ENCODE results near the gene MAGI1. TPM values are rescaled to one million over a fixed set of nuclear protein-coding genes. Genes with fewer than 3 reads are reported as not detected.
"Not testable (repeated sequence)": the region's sequence is repeated elsewhere in the genome, so short reads cannot be mapped to it uniquely, and the experiment has no call there.

MAGI1 gene
- total RNA-seq, 1 donor: 13.0 TPM

DNA sequence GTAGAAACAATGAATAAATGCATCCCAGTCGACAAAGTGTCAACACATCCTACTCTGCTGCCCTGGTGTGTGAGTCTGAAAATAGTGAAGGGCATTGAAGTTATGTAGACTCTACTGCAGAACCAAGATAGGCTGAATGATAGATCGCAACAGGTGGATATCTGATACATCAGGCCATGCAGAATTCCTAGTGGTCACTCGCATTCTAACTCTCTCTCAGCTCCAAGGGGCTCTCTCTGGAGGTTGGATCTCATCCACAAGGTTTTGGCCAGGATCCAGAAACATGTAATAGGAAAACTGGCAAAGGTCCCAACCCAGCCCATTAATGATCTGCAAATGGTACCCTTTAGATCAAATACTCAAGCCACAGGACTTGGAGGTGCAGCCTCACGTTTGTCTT is 514.1 kb downstream of the MAGI1 start:
- TF ChIP-seq, protein P1, sequence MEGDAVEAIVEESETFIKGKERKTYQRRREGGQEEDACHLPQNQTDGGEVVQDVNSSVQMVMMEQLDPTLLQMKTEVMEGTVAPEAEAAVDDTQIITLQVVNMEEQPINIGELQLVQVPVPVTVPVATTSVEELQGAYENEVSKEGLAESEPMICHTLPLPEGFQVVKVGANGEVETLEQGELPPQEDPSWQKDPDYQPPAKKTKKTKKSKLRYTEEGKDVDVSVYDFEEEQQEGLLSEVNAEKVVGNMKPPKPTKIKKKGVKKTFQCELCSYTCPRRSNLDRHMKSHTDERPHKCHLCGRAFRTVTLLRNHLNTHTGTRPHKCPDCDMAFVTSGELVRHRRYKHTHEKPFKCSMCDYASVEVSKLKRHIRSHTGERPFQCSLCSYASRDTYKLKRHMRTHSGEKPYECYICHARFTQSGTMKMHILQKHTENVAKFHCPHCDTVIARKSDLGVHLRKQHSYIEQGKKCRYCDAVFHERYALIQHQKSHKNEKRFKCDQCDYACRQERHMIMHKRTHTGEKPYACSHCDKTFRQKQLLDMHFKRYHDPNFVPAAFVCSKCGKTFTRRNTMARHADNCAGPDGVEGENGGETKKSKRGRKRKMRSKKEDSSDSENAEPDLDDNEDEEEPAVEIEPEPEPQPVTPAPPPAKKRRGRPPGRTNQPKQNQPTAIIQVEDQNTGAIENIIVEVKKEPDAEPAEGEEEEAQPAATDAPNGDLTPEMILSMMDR (IDR thresholded peaks at IDR 0.05; ENCODE audit: insufficient read depth, low read length): no peak
- no peak for DNase-seq (ENCODE audit: low read depth)
- no peak overlapping the region for H3K4me3 ChIP-seq (ENCODE audit: low read depth, low read length)

DNA sequence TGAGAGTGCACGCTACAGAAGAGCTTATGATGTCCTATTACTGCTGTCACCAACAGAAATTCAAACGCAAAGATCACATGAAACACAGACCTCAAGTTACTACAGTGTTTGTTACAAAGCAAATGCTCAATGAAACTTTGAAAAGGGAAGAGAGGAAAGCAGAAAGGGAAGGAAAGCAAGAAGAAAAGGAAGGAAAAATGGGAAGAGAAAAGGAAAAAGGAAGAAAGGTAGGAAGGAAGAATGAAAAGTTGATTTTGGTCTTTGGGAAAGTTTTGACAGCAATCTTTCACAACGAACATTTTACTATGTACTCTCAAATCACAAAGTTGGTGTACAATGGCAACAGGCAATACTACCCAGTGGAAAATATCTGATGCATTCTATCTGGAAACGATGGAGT is 514.8 kb downstream of the MAGI1 start:
- no peak overlapping the region for H3K4me3 ChIP-seq (ENCODE audit: low read depth, low read length)
- no peak for DNase-seq (ENCODE audit: low read depth)
- TF ChIP-seq, protein P1 (IDR thresholded peaks at IDR 0.05; ENCODE audit: insufficient read depth, low read length): no peak

DNA sequence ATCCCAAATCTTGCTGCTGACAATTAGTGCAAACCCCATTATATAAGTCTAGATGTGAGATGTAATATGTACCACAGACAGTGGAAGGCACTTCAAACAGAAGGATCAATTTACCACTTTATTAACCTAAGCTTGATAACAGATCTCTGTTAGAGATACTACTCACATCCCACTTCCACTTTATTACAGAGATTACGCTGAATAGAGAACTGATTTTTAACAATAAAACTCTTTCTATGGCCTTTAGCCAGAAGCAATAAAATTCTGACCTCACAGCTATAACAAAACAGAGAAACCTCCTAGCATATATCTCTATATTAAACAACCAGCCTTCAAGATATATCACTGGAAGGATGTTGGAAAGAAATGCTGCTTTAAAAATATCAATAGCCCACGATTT is 517.7 kb downstream of the MAGI1 start:
- no peak for DNase-seq (ENCODE audit: low read depth)
- H3K4me3 ChIP-seq (ENCODE audit: low read depth, low read length): no peak overlapping the region
- TF ChIP-seq, protein P1 (IDR thresholded peaks at IDR 0.05; ENCODE audit: insufficient read depth, low read length): no peak

DNA sequence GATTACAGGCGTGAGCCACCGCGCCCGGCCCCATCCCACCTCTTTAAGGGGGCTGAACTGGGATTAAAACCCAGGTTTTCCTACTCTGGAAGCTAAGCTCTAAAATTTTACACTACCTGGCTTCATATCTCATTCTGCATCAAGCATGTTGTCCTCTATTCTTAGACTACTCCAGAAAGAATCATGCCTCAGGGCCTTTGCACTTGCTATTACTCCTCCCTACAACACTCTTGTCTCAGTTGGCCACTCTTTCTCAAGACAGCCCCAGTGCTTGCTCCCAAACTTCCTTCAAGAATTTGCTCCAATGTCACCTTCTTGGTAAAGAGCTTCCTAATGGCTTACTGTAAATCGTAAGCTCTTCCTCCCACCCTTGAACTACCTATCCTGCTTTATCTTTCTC is 521.7 kb downstream of the MAGI1 start:
- H3K4me3 ChIP-seq (ENCODE audit: low read depth, low read length): no peak overlapping the region
- TF ChIP-seq, protein P1 (IDR thresholded peaks at IDR 0.05; ENCODE audit: insufficient read depth, low read length): no peak
- no peak for DNase-seq (ENCODE audit: low read depth)

DNA sequence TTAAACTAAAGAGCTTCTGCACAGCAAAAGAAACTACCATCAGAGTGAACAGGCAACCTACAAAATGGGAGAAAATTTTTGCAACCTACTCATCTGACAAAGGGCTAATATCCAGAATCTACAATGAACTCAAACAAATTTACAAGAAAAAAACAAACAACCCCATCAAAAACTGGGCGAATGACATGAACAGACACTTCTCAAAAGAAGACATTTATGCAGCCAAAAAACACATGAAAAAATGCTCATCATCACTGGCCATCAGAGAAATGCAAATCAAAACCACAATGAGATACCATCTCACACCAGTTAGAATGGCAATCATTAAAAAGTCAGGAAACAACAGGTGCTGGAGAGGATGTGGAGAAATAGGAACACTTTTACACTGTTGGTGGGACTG is 524.4 kb downstream of the MAGI1 start:
- not testable (repeated sequence) for H3K4me3 ChIP-seq (ENCODE audit: low read depth, low read length); DNase-seq (ENCODE audit: low read depth)

DNA sequence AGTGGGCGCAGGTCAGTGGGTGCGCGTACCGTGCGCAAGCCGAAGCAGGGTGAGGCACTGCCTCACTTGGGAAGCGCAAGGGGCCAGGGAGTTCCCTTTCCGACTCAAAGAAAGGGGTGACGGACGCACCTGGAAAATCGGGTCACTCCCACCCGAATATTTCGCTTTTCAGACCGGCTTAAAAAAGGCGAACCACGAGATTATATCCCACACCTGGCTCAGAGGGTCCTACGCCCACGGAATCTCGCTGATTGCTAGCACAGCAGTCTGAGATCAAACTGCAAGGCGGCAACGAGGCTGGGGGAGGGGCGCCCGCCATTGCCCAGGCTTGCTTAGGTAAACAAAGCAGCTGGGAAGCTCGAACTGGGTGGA is 529.3 kb downstream of the MAGI1 start:
- DNase-seq (ENCODE audit: low read depth); H3K4me3 ChIP-seq (ENCODE audit: low read depth, low read length): not testable (repeated sequence)

DNA sequence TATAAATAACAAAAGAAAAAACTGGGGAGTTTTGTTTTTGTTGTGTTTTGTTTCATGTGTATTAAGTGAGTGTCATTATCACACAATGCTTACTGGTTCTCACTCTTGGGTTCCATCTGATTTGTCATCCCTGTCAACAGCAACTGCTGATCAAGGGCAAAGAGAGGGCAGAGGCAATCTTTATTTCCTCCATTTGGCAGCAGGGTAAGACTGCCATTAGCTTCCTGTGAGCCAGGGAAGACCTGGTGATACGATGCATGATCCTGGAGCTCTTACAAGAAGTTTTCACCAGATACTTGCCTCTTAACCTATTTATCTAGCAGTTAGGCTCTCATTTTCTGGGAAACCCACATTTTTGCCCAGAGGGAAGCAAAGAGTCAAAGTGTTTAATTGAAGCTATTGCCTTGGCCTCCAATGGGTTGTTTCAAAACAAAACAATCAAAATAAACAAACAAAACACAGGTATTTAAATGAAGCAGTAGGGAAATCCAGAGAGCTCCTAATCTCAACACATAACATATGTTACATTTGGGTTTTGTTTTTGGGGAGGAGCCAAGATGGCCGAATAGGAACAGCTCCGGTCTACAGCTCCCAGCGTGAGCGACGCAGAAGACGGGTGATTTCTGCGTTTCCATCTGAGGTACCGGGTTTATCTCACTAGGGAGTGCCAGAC is 529.8 kb downstream of the MAGI1 start:
- no peak for DNase-seq (ENCODE audit: low read depth)
- TF ChIP-seq, protein P1 (IDR thresholded peaks at IDR 0.05; ENCODE audit: insufficient read depth, low read length): no peak
- no peak overlapping the region for H3K4me3 ChIP-seq (ENCODE audit: low read depth, low read length)

DNA sequence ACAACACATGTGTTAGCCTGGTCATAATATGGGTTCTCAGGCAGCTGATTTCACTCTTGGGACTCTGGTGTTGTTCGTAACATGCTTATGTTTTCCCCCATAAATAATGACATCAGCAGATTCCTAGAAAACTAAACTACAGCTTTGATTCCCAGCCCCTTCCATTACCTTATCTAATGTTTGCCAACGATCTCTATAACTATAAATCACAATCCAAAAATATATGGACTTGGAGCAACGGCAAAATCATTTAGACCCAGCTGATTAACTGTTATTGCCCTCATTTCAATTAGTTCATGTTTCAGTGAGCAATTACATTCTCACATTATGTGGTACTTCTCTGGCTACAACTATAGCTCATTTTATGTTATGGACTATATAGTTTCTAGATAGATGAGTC is 531.3 kb downstream of the MAGI1 start:
- DNase-seq (ENCODE audit: low read depth): no peak
- H3K4me3 ChIP-seq (ENCODE audit: low read depth, low read length): no peak overlapping the region
- TF ChIP-seq, protein P1 (IDR thresholded peaks at IDR 0.05; ENCODE audit: insufficient read depth, low read length): no peak
